Neuronal stem cell (in vitro differentiated cells): ENCODE data around the gene AMY2B.
A peak's percentile ranks its signal among the peaks of the same experiment; 100 is the strongest.
"Not testable (repeated sequence)": the region's sequence is repeated elsewhere in the genome, so short reads cannot be mapped to it uniquely, and the experiment has no call there.

Source experiments
- DNase-seq: peaks from one replicate; pipeline ENCODE4 v3.0.0-alpha.2; 2013; ENCODE audit warnings: low spot score
- H2AFZ ChIP-seq: one replicate; pipeline ENCODE4 v1.6.1; 2013; ENCODE audit warnings: mild to moderate bottlenecking, low read length, inconsistent platforms
- H2AK5ac ChIP-seq: 2 replicates; pipeline ENCODE4 v1.6.1; 2013; ENCODE audit warnings: low read depth, mild to moderate bottlenecking, inconsistent platforms, low read length, moderate library complexity, mixed read lengths
- H2BK120ac ChIP-seq: 2 replicates; pipeline ENCODE4 v1.6.1; 2013; ENCODE audit warnings: low read depth, mild to moderate bottlenecking, inconsistent platforms, low read length, moderate library complexity, mixed read lengths
- H2BK12ac ChIP-seq: one replicate; pipeline ENCODE4 v1.6.1; 2013; ENCODE audit warnings: low read length, inconsistent platforms
- H2BK15ac ChIP-seq: 2 replicates; pipeline ENCODE4 v1.6.1; 2013; ENCODE audit warnings: mild to moderate bottlenecking, low read length, inconsistent platforms, mixed read lengths
- H2BK5ac ChIP-seq: one replicate; pipeline ENCODE4 v1.6.1; 2013; ENCODE audit warnings: inconsistent platforms, mild to moderate bottlenecking, low read length, moderate library complexity
- H3K14ac ChIP-seq: one replicate; pipeline ENCODE4 v1.6.1; 2013; ENCODE audit warnings: low read length, inconsistent platforms
- H3K18ac ChIP-seq: 2 replicates; pipeline ENCODE4 v1.6.1; 2013; ENCODE audit warnings: low read length, inconsistent platforms
- H3K23ac ChIP-seq: 2 replicates; pipeline ENCODE4 v1.6.1; 2013; ENCODE audit warnings: low read depth, mild to moderate bottlenecking, mixed read lengths, low read length, inconsistent platforms; ENCODE audit not compliant: poor library complexity
- H3K27ac ChIP-seq: replicated peaks from 3 replicates; pipeline ENCODE4 v1.5.1; 2013; ENCODE audit warnings: low read length, inconsistent platforms
- H3K27me3 ChIP-seq, 3 experiments: 2 replicates each; pipeline ENCODE4 v1.6.1; 2013; ENCODE audit warnings: low read length in 3 of 3, mild to moderate bottlenecking in 2 of 3, inconsistent platforms in 1 of 3, low read depth in 1 of 3, mixed read lengths in 1 of 3, moderate library complexity in 1 of 3; ENCODE audit not compliant: control insufficient read depth in 3 of 3, insufficient read depth in 3 of 3
- H3K36me3 ChIP-seq, 2 donors: replicated peaks in 1 of 2; 2 replicates each; pipeline ENCODE4 v1.6.1; 2013; ENCODE audit warnings: low read length in 2 of 2; ENCODE audit not compliant: control insufficient read depth in 2 of 2, insufficient read depth in 2 of 2
- H3K4ac ChIP-seq: 2 replicates; pipeline ENCODE4 v1.6.1; 2013; ENCODE audit warnings: inconsistent platforms, mild to moderate bottlenecking, low read length, moderate library complexity
- H3K4me1 ChIP-seq, 2 donors: 1 replicate in 1 of 2; 2 replicates in 1 of 2; pipeline ENCODE4 v1.6.1; 2013; ENCODE audit warnings: low read length in 2 of 2, low read depth in 1 of 2; ENCODE audit not compliant: control insufficient read depth in 2 of 2, insufficient read depth in 1 of 2
- H3K4me2 ChIP-seq: one replicate; pipeline ENCODE4 v1.6.1; 2013; ENCODE audit warnings: mild to moderate bottlenecking, low read length, inconsistent platforms; ENCODE audit not compliant: insufficient read depth, poor library complexity, severe bottlenecking
- H3K4me3 ChIP-seq, 2 donors: 2 replicates each; pipeline ENCODE4 v1.5.1; 2013; ENCODE audit warnings: low read length in 2 of 2, mild to moderate bottlenecking in 2 of 2, inconsistent platforms in 1 of 2, moderate library complexity in 1 of 2
- H3K79me1 ChIP-seq: one replicate; pipeline ENCODE4 v1.6.1; 2013; ENCODE audit warnings: low read depth, mild to moderate bottlenecking, inconsistent platforms, low read length, moderate library complexity
- H3K9ac ChIP-seq: one replicate; pipeline ENCODE4 v1.6.1; 2013; ENCODE audit warnings: mild to moderate bottlenecking, low read depth, low read length, inconsistent platforms; ENCODE audit not compliant: poor library complexity
- H3K9me3 ChIP-seq, 2 donors: replicated peaks in 1 of 2; 2 replicates each; pipeline versions ENCODE3 to v1.6.1; 2013; ENCODE audit warnings: low read length in 2 of 2, mild to moderate bottlenecking in 2 of 2, inconsistent platforms in 1 of 2, low read depth in 1 of 2, mixed read lengths in 1 of 2, moderate library complexity in 1 of 2; ENCODE audit not compliant: control insufficient read depth in 2 of 2, insufficient read depth in 1 of 2
- H4K8ac ChIP-seq: one replicate; pipeline ENCODE4 v1.6.1; 2013; ENCODE audit warnings: low read depth, mild to moderate bottlenecking, inconsistent platforms, low read length, moderate library complexity
- H4K91ac ChIP-seq: one replicate; pipeline ENCODE4 v1.6.1; 2013; ENCODE audit warnings: low read length, low read depth, mild to moderate bottlenecking, inconsistent platforms; ENCODE audit not compliant: poor library complexity
- WGBS, 2 donors: extraction: QIAGEN DNeasy Blood & Tissue Kit; methylation state at CpG; one replicate each; pipeline ENCODE4 v1.1.7; 2013; ENCODE audit warnings: missing lambda C conversion rate in 2 of 2, mixed read lengths in 1 of 2; ENCODE audit not compliant: insufficient read length in 2 of 2, insufficient replicate concordance in 1 of 2; ENCODE audit errors: extremely low coverage in 2 of 2; 5-methylcytosine and 5-hydroxymethylcytosine counted together

The AMY2B gene

DNA sequence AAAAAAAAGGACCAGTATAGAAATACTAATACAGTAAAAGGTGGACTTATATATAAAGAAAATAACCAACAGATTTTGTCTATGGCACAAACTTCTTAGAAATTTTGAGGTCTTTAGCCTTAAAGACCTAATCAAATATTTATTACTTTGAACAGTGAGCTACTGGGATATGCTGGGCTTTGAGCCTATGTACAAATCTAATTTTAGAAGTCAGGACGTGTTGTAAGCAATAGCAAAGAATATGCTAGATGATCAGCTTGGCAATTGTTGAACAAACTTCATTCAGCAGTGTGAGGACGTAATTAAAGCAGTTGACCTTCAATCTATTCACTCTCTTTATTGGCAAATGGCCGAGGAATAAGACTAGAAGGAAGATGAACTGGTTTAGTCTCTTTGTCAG lies 31.4 kb downstream of the AMY2B start:
- not testable (repeated sequence) for H3K14ac ChIP-seq, H3K18ac ChIP-seq, H4K8ac ChIP-seq, H3K4me3 ChIP-seq, H2AK5ac ChIP-seq, DNase-seq, H4K91ac ChIP-seq, H3K79me1 ChIP-seq, H3K27me3 ChIP-seq, H3K4me2 ChIP-seq, H3K27ac ChIP-seq, H2AFZ ChIP-seq, H2BK15ac ChIP-seq, H2BK120ac ChIP-seq, H3K23ac ChIP-seq, H3K4me1 ChIP-seq, H2BK5ac ChIP-seq, H3K9ac ChIP-seq, H3K4ac ChIP-seq, H2BK12ac ChIP-seq, H3K36me3 ChIP-seq, H3K9me3 ChIP-seq
- WGBS, 2 donors, result no CpG with 5 or more reads among the region's 3 CpGs

DNA sequence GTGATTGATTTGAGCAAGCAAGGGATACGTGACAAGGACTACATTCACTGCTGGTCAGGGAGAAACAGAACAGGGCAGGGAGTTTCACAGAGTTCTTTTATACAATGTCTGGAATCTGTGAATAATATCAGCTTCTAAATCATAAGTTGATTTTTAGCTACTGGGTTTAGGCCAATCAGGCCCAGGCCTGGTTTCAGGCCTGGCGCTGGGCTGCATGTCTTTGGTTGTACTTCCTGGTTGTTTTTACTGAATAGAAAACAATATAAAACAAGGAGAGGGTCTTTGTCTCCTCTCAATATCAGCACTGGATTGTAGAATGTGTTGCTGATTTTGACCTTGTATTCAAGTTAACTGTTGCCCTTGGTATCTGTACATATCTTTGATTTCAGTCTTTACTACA lies 45.0 kb downstream of the AMY2B start:
- Histone ChIP-seq H3K4me3 (no peak overlapping the region), H4K8ac (no peak overlapping the region), H2AFZ (peak overlapping the region; percentile 71)

GRCh38 chr1:103616994-103617477 lies 45.6 kb downstream of the AMY2B start, which contains the start of gene AMY2A:
Gene AMY2A, plus strand, starts transcription at chr1:103617427. Its CDS starts 14 bp downstream, at chr1:103617441.
- not testable (repeated sequence) for H3K4me1 ChIP-seq, H2AK5ac ChIP-seq, H3K4me3 ChIP-seq, H2BK12ac ChIP-seq, H3K4me2 ChIP-seq, H3K14ac ChIP-seq, H2BK15ac ChIP-seq, DNase-seq, H2BK120ac ChIP-seq, H3K36me3 ChIP-seq, H3K27me3 ChIP-seq, H4K91ac ChIP-seq, H3K79me1 ChIP-seq, H4K8ac ChIP-seq, H3K9me3 ChIP-seq, H3K4ac ChIP-seq, H3K27ac ChIP-seq, H3K18ac ChIP-seq, H3K9ac ChIP-seq, H2BK5ac ChIP-seq, H3K23ac ChIP-seq
- H2AFZ ChIP-seq, result peak within 1 kb of the TSS; percentile 71
- no CpG with 5 or more reads among the region's 3 CpGs for WGBS, 2 donors

More for the DNA sequence above, 45.0 kb downstream of the AMY2B start:
- Histone ChIP-seq H3K27ac (no peak overlapping the region), H3K23ac (no peak overlapping the region), H3K4me1 (no peaks in the 10 kb centered on the region), H3K27me3 (no peaks in the 10 kb centered on the region), H2BK5ac (no peak overlapping the region), H3K4me2 (no peak overlapping the region), H2AK5ac (no peak overlapping the region), H3K4ac (no peak overlapping the region), H3K14ac (no peak overlapping the region), H2BK15ac (no peak overlapping the region), H3K18ac (no peak overlapping the region), H2BK12ac (no peak overlapping the region), H3K9ac (no peak overlapping the region), H3K9me3 (no peaks in the 10 kb centered on the region), H4K91ac (no peak overlapping the region), H3K36me3 (no peaks in the 10 kb centered on the region), H2BK120ac (no peak overlapping the region), H3K79me1 (no peaks in the 10 kb centered on the region)
- WGBS, 2 donors, result no CpG with 5 or more reads among the region's 2 CpGs
- DNase-seq, result no peak

DNA sequence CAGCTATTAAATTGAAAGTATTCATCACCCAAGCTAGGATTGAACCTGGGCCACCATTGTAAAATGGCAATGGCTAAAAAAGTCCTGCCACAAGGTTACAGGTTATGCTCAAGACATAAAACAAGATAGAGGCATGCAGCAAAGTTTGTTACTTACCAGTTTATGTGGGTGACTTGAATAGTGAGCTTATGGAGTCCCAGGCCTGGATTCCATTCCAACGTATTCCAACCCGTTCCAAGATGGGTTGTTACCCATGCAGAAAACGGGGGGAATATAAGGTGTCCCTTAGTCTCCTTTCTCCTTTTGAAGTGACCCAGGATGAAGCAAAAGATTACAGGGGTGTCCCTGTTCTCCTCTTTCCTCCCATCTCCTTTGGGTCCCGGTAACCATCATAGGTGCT lies 56.0 kb downstream of the AMY2B start:
- H2BK12ac ChIP-seq, H4K8ac ChIP-seq, H3K4me3 ChIP-seq, H3K9me3 ChIP-seq, H3K9ac ChIP-seq, H3K27ac ChIP-seq, H2BK15ac ChIP-seq, H3K23ac ChIP-seq, H3K4me1 ChIP-seq, DNase-seq, H3K14ac ChIP-seq, H3K4me2 ChIP-seq, H4K91ac ChIP-seq, H3K79me1 ChIP-seq, H2AK5ac ChIP-seq, H3K18ac ChIP-seq, H3K27me3 ChIP-seq, H2AFZ ChIP-seq, H2BK120ac ChIP-seq, H3K4ac ChIP-seq, H3K36me3 ChIP-seq, H2BK5ac ChIP-seq: not testable (repeated sequence)
- WGBS, 2 donors, result no CpG with 5 or more reads among the region's 4 CpGs
